HG03095 (cell line): Measurements from ENCODE around the gene DNAAF9.

Experiments
- ATAC-seq: cut with Tn5 transposase; IDR thresholded peaks from one replicate; pipeline ENCODE4 v1.9.1; 2021; ENCODE audit warnings: moderate library complexity; ENCODE audit not compliant: unreplicated experiment

Gene DNAAF9

GRCh38 chr20:3412600-3413392 is 5.3 kb upstream of the DNAAF9 start:
- ATAC-seq: no peak

- ATAC-seq: no peak
Observed at GRCh38 chr20:3410464-3410863, 3.0 kb upstream of the DNAAF9 start.

- ATAC-seq: no peak
Observed at GRCh38 chr20:3409417-3409816, 1.9 kb upstream of the DNAAF9 start.

- ATAC-seq: peak; percentile 49
Observed at GRCh38 chr20:3407771-3408637, 535 bp upstream of the DNAAF9 start.

- ATAC-seq: no peak
Observed at GRCh38 chr20:3406481-3407039, 909 bp downstream of the DNAAF9 start.

- no peak for ATAC-seq
Observed at GRCh38 chr20:3405696-3406358, 1.6 kb downstream of the DNAAF9 start.

GRCh38 chr20:3405139-3405538 is 2.3 kb downstream of the DNAAF9 start:
- ATAC-seq: no peak

GRCh38 chr20:3404402-3404801 is 3.1 kb downstream of the DNAAF9 start:
- no peak for ATAC-seq

GRCh38 chr20:3403741-3404140 is 3.7 kb downstream of the DNAAF9 start:
- ATAC-seq: no peak

GRCh38 chr20:3402453-3402852 is 5.0 kb downstream of the DNAAF9 start:
- ATAC-seq: no peak

- ATAC-seq: no peak
Observed at GRCh38 chr20:3400260-3401155, 7.0 kb downstream of the DNAAF9 start.

GRCh38 chr20:3398681-3399252 is 8.7 kb downstream of the DNAAF9 start:
- no peak for ATAC-seq

GRCh38 chr20:3396492-3396891 is 11.0 kb downstream of the DNAAF9 start:
- no peak for ATAC-seq

GRCh38 chr20:3392756-3393155 is 14.7 kb downstream of the DNAAF9 start:
- no peak for ATAC-seq

GRCh38 chr20:3390759-3391425 is 16.6 kb downstream of the DNAAF9 start:
- no peak for ATAC-seq

GRCh38 chr20:3383878-3384495 is 23.5 kb downstream of the DNAAF9 start:
- no peak for ATAC-seq

- ATAC-seq: no peak
Observed at GRCh38 chr20:3382836-3383235, 24.6 kb downstream of the DNAAF9 start.

GRCh38 chr20:3380228-3381070 is 27.0 kb downstream of the DNAAF9 start:
- no peak for ATAC-seq
